HepG2 (cell line): ENCODE data around the gene KCNMB2. TPM values are rescaled to one million over a fixed set of nuclear protein-coding genes. Genes with fewer than 3 reads are reported as not detected.
A peak's percentile ranks its signal among the peaks of the same experiment; 100 is the strongest.
"Not testable (repeated sequence)": the region's sequence is repeated elsewhere in the genome, so short reads cannot be mapped to it uniquely, and the experiment has no call there.

ENCODE experiments used
- ATAC-seq: fragments of 200-7000 bp; cut with Tn5 transposase; 3 replicates; pipeline ENCODE4 v1.9.1; 2020; ENCODE audit warnings: mild to moderate bottlenecking, moderate library complexity
- BruUV-seq: library from RNA; stranded (reverse); fragments of 400-500 nt; replicated peaks from 2 replicates; lab custom pipeline; 2021; lab: Mats Ljungman, UMichigan
- CTCF ChIA-PET: fragments of 300-600 bp; formaldehyde crosslinking; extraction: SDS; loops from one replicate; lab custom pipeline; 2021; ENCODE audit warnings: low total read pairs, inconsistent platforms, low intra/inter-chr PET ratio; lab: Yijun Ruan, JAX
- POLR2A ChIA-PET: fragments of 350-600 bp; sonication (Branson Sonifier 250); formaldehyde crosslinking; loops from one replicate; lab custom pipeline; 2020; ENCODE audit warnings: antibody characterized with exemption, inconsistent platforms; lab: Yijun Ruan, JAX
- DNase-seq: peaks from one replicate; pipeline ENCODE4 v3.0.0-alpha.2; 2015; ENCODE audit warnings: low spot score
- FAIRE-seq: peaks from 3 replicates; lab custom pipeline; 2011; peaks lifted over from hg19 to GRCh38; lab: Jason Lieb, UNC
- H2AFZ ChIP-seq: one replicate; pipeline ENCODE4 v1.6.1; 2011; ENCODE audit warnings: low read length, inconsistent platforms
- H3K27ac ChIP-seq: fragments of 300-600 bp; 3 replicates; pipeline ENCODE4 v1.8.0; 2011; ENCODE audit warnings: mixed run types, mild to moderate bottlenecking, mixed read lengths, low read length, inconsistent platforms; ENCODE audit not compliant: insufficient read depth; ENCODE audit errors: extremely low read length
- H3K27me3 ChIP-seq, 2 experiments: fragments of 200-600 bp in 1 of 2; 2 replicates in 1 of 2; 3 replicates in 1 of 2; pipeline versions ENCODE4 v1.6.0 to v1.8.0; 2011; ENCODE audit warnings: low read length in 2 of 2, mild to moderate bottlenecking in 2 of 2, moderate library complexity in 2 of 2, inconsistent platforms in 1 of 2; ENCODE audit not compliant: insufficient read depth in 2 of 2, control insufficient read depth in 1 of 2
- H3K36me3 ChIP-seq, 2 experiments: fragments of 200-600 bp in 1 of 2; replicated peaks in 1 of 2; 2 replicates in 1 of 2; 3 replicates in 1 of 2; pipeline versions ENCODE4 v1.5.1 to v1.8.0; 2011; ENCODE audit warnings: low read length in 2 of 2, inconsistent platforms in 1 of 2; ENCODE audit not compliant: insufficient read depth in 2 of 2, control insufficient read depth in 1 of 2
- H3K4me1 ChIP-seq: 2 replicates; pipeline ENCODE4 v1.5.1; 2012; ENCODE audit warnings: low read length, inconsistent platforms; ENCODE audit not compliant: insufficient read depth
- H3K4me2 ChIP-seq: 2 replicates; pipeline ENCODE4 v1.6.0; 2011; ENCODE audit warnings: low read depth, low read length, inconsistent platforms
- H3K4me3 ChIP-seq, 3 experiments: fragments of 200-600 bp in 1 of 3; sonication (generic), shearing (Covaris generic) in 1 of 3; replicated peaks in 1 of 3; 2 replicates each; pipeline ENCODE4 v1.5.1; 2011 to 2016; ENCODE audit warnings: low read length in 3 of 3, inconsistent platforms in 2 of 3, low read depth in 2 of 3, mild to moderate bottlenecking in 2 of 3, control low read depth in 1 of 3, mixed read lengths in 1 of 3; ENCODE audit not compliant: insufficient read depth in 1 of 3
- H3K79me2 ChIP-seq: one replicate; pipeline ENCODE4 v1.6.1; 2011; ENCODE audit warnings: low read length, inconsistent platforms; ENCODE audit not compliant: insufficient read depth
- H3K9ac ChIP-seq: 2 replicates; pipeline ENCODE4 v1.6.0; 2011; ENCODE audit warnings: mild to moderate bottlenecking, low read depth, low read length, inconsistent platforms; ENCODE audit not compliant: insufficient read depth
- H3K9me3 ChIP-seq: 2 replicates; pipeline ENCODE4 v1.5.1; 2012; ENCODE audit warnings: mild to moderate bottlenecking, low read length
- H4K20me1 ChIP-seq: 2 replicates; pipeline ENCODE4 v1.6.0; 2011; ENCODE audit warnings: inconsistent platforms, mild to moderate bottlenecking, low read length, moderate library complexity; ENCODE audit not compliant: insufficient read depth
- RXRA ChIP-seq: sonication (generic); formaldehyde crosslinking; IDR thresholded peaks from 2 replicates; pipeline ENCODE4 v1.5.1; 2020; ENCODE audit warnings: missing genetic modification reagents
- ZNF121 ChIP-seq: sonication (generic); formaldehyde crosslinking; IDR thresholded peaks from 2 replicates; pipeline ENCODE4 v1.5.0; 2020; ENCODE audit warnings: mild to moderate bottlenecking, missing genetic modification reagents
- ZNF281 ChIP-seq: sonication (generic); formaldehyde crosslinking; IDR thresholded peaks from 2 replicates; pipeline ENCODE4 v1.4.0; 2020; ENCODE audit warnings: missing genetic modification reagents, borderline replicate concordance
- WGBS: methylation state at CpG from one replicate; pipeline ENCODE4 v1.1.6; 2017; ENCODE audit warnings: low lambda C conversion rate; 5-methylcytosine and 5-hydroxymethylcytosine counted together
- in situ Hi-C: cut with HindIII; loops from 2 replicates; pipeline ENCODE4 v1.10.0; 2017; ENCODE audit warnings: low pct_unique_long_range_greater_than_20kb; ENCODE audit not compliant: extremely low pct_ligation_motif_present
- intact Hi-C: fragments of 100-400 bp; cut with micrococcal nuclease; formaldehyde crosslinking; loops from one replicate; pipeline ENCODE4 v1.10.0; 2022; ENCODE audit not compliant: unreplicated experiment
- polyA plus RNA-seq, 8 experiments: library from polyadenylated mRNA; depleted of rRNA in 3 of 8; stranded (reverse) in 7 of 8; unstranded in 1 of 8; fragments of >200 nt; fragmentation: Illumina TruSeq in 4 of 8; extraction: Trizol in 4 of 8; gene quantifications; 2 replicates each; pipeline versions ENCODE4 v1.2.1 to v1.2.3, GENCODE V29; 2011 to 2016; ENCODE audit warnings: low read depth in 4 of 8, missing spikeins in 1 of 8, mixed read lengths in 1 of 8; ENCODE audit not compliant: insufficient read depth in 1 of 8
- total RNA-seq, 5 experiments: library from RNA; depleted of rRNA; stranded (reverse); fragments of >200 nt; fragmentation: Illumina TruSeq; extraction: Trizol; gene quantifications; 2 replicates each; pipeline ENCODE4 v1.2.3, GENCODE V29; 2016; ENCODE audit warnings: low read depth in 1 of 5

KCNMB2 gene
- total and polyA plus RNA-seq, 2 of the 13 experiments (the other 11 are each of a cell fraction or from before 2014, with no cell fraction given) = not detected

GRCh38 chr3:178859386-178859785, 323.1 kb downstream of the KCNMB2 start:
- Histone ChIP-seq H3K79me2 (no peaks in the 10 kb centered on the region), H2AFZ (no peak overlapping the region), H3K4me3 (no peak overlapping the region), H3K27ac (no peak overlapping the region), H3K9ac (no peak overlapping the region), H3K4me2 (no peak overlapping the region), H3K27me3 (no peaks in the 10 kb centered on the region), H3K9me3 (no peaks in the 10 kb centered on the region), H4K20me1 (no peaks in the 10 kb centered on the region), H3K36me3 (no peaks in the 10 kb centered on the region), H3K4me1 (no peaks in the 10 kb centered on the region)
- POLR2A ChIA-PET = no interaction called here
- no TSS peak for BruUV-seq
- TF ChIP-seq ZNF121 (CRISPR knock-in tag) = 0 out of 2 replicates have a peak, but pooled peaks have one; percentile 14
- TF ChIP-seq RXRA (CRISPR knock-in tag) = no peak
- ATAC-seq = no peak
- intact Hi-C loops (no loop called here), in situ Hi-C loops (no loop called here)
- WGBS = 3% methylated on average over 3 of the region's 3 CpGs
- CTCF ChIA-PET = no interaction called here
- no peak for DNase-seq
- FAIRE-seq = no peak

- H3K9me3 ChIP-seq, FAIRE-seq, intact Hi-C loops, H3K27ac ChIP-seq, H3K27me3 ChIP-seq, DNase-seq, H4K20me1 ChIP-seq, ATAC-seq, BruUV-seq, H2AFZ ChIP-seq, H3K4me3 ChIP-seq, H3K4me1 ChIP-seq, H3K79me2 ChIP-seq, in situ Hi-C loops, H3K9ac ChIP-seq, CTCF ChIA-PET, H3K36me3 ChIP-seq, POLR2A ChIA-PET: not testable (repeated sequence)
- peak overlapping the region; percentile 12; the same call in 1 of the 2 replicates for H3K4me2 ChIP-seq
- TF ChIP-seq ZNF281 = peak; percentile 58; the same call in 1 of the 2 replicates
- 61% methylated on average over 20 of the region's 29 CpGs for WGBS
Observed at GRCh38 chr3:178859900-178860436, 323.7 kb downstream of the KCNMB2 start.
